Mesenchymal stem cell (in vitro differentiated cells and primary cell): ENCODE results near the gene JAG1.

Source experiments
- DNase-seq: peaks from one replicate; pipeline ENCODE4 v3.0.0-alpha.2; 2013
- H2AFZ ChIP-seq: one replicate; pipeline ENCODE4 v1.6.1; 2013; ENCODE audit warnings: low read depth, mild to moderate bottlenecking, control low read depth, inconsistent platforms, low read length, moderate library complexity
- H2AK5ac ChIP-seq: 2 replicates; pipeline ENCODE4 v1.6.1; 2013; ENCODE audit warnings: low read length, moderate library complexity, mild to moderate bottlenecking, inconsistent platforms; ENCODE audit not compliant: severe bottlenecking
- H2BK120ac ChIP-seq: one replicate; pipeline ENCODE4 v1.6.1; 2013; ENCODE audit warnings: low read depth, mild to moderate bottlenecking, inconsistent platforms, low read length, moderate library complexity
- H2BK12ac ChIP-seq, 2 experiments: one replicate each; pipeline ENCODE4 v1.6.1; 2013; ENCODE audit warnings: inconsistent platforms in 2 of 2, low read length in 2 of 2, mild to moderate bottlenecking in 2 of 2, moderate library complexity in 2 of 2, control low read depth in 1 of 2
- H2BK15ac ChIP-seq: one replicate; pipeline ENCODE4 v1.6.1; 2013; ENCODE audit warnings: mild to moderate bottlenecking, low read depth, inconsistent platforms; ENCODE audit not compliant: poor library complexity, severe bottlenecking
- H2BK5ac ChIP-seq: 2 replicates; pipeline ENCODE4 v1.6.1; 2013; ENCODE audit warnings: low read depth, mild to moderate bottlenecking, low read length, control low read depth, inconsistent platforms; ENCODE audit not compliant: poor library complexity, severe bottlenecking
- H3K14ac ChIP-seq, 2 experiments: one replicate each; pipeline ENCODE4 v1.6.1; 2013; ENCODE audit warnings: inconsistent platforms in 2 of 2, low read length in 2 of 2, control low read depth in 1 of 2, mild to moderate bottlenecking in 1 of 2, moderate library complexity in 1 of 2
- H3K18ac ChIP-seq, 2 experiments: one replicate each; pipeline ENCODE4 v1.6.1; 2013; ENCODE audit warnings: inconsistent platforms in 2 of 2, low read length in 2 of 2, control low read depth in 1 of 2, low read depth in 1 of 2, mild to moderate bottlenecking in 1 of 2
- H3K23ac ChIP-seq, 2 experiments: one replicate each; pipeline ENCODE4 v1.6.1; 2013; ENCODE audit warnings: inconsistent platforms in 2 of 2, low read length in 2 of 2, mild to moderate bottlenecking in 2 of 2, moderate library complexity in 2 of 2, control low read depth in 1 of 2
- H3K27ac ChIP-seq: 2 replicates; pipeline ENCODE4 v1.5.1; 2013; ENCODE audit warnings: mild to moderate bottlenecking, moderate library complexity, low read length, control low read depth, inconsistent platforms; ENCODE audit not compliant: poor library complexity, severe bottlenecking
- H3K27me3 ChIP-seq, 2 experiments: 2 replicates each; pipeline versions ENCODE4 v1.6.1 to v1.7.0; 2013; ENCODE audit warnings: low read length in 2 of 2, mild to moderate bottlenecking in 2 of 2, moderate library complexity in 2 of 2, control low read depth in 1 of 2, inconsistent platforms in 1 of 2; ENCODE audit not compliant: control insufficient read depth in 1 of 2, insufficient read depth in 1 of 2
- H3K36me3 ChIP-seq, 2 experiments: 2 replicates each; pipeline versions ENCODE4 v1.6.1 to v1.7.0; 2013; ENCODE audit warnings: low read length in 2 of 2, control low read depth in 1 of 2, inconsistent platforms in 1 of 2, low read depth in 1 of 2, mild to moderate bottlenecking in 1 of 2; ENCODE audit not compliant: insufficient read depth in 2 of 2, control insufficient read depth in 1 of 2
- H3K4ac ChIP-seq, 2 experiments: one replicate each; pipeline ENCODE4 v1.6.1; 2013; ENCODE audit warnings: inconsistent platforms in 2 of 2, low read length in 2 of 2, mild to moderate bottlenecking in 2 of 2, moderate library complexity in 2 of 2, control low read depth in 1 of 2, low read depth in 1 of 2
- H3K4me1 ChIP-seq: 2 replicates; pipeline ENCODE4 v1.6.1; 2013; ENCODE audit warnings: low read depth, low read length, control low read depth; ENCODE audit not compliant: control insufficient read depth, insufficient read depth
- H3K4me2 ChIP-seq: 2 replicates; pipeline ENCODE4 v1.6.1; 2013; ENCODE audit warnings: low read length, mild to moderate bottlenecking, inconsistent platforms; ENCODE audit not compliant: poor library complexity, severe bottlenecking
- H3K4me3 ChIP-seq, 2 experiments: 2 replicates each; pipeline versions ENCODE4 v1.5.1 to v1.7.0; 2013; ENCODE audit warnings: low read length in 2 of 2, mild to moderate bottlenecking in 2 of 2, control low read depth in 1 of 2, low read depth in 1 of 2; ENCODE audit not compliant: insufficient read depth in 1 of 2
- H3K79me1 ChIP-seq: replicated peaks from 2 replicates; pipeline ENCODE4 v1.6.1; 2013; ENCODE audit warnings: mild to moderate bottlenecking, control low read depth, low read length, inconsistent platforms; ENCODE audit not compliant: poor library complexity, severe bottlenecking
- H3K9ac ChIP-seq: 2 replicates; pipeline ENCODE4 v1.7.0; 2013; ENCODE audit warnings: mild to moderate bottlenecking, low read length, moderate library complexity
- H3K9me3 ChIP-seq: 2 replicates; pipeline ENCODE4 v1.7.0; 2013; ENCODE audit warnings: mild to moderate bottlenecking, low read length; ENCODE audit not compliant: control insufficient read depth
- H4K8ac ChIP-seq: one replicate; pipeline ENCODE4 v1.6.1; 2013; ENCODE audit warnings: inconsistent platforms, mild to moderate bottlenecking, low read length, moderate library complexity
- H4K91ac ChIP-seq: one replicate; pipeline ENCODE4 v1.6.1; 2013; ENCODE audit warnings: mild to moderate bottlenecking, low read length, inconsistent platforms
- WGBS: methylation state at CpG from one replicate; pipeline ENCODE4 v1.1.7; 2013; ENCODE audit warnings: mixed read lengths; 5-methylcytosine and 5-hydroxymethylcytosine counted together

JAG1 gene

GRCh38 chr20:10602221-10602871 lies 71.5 kb downstream of the JAG1 start:
- Histone ChIP-seq H3K27me3 (no peaks in the 10 kb centered on the region), H2BK120ac (no peak overlapping the region), H3K36me3 (no peaks in the 10 kb centered on the region), H3K9me3 (no peaks in the 10 kb centered on the region), H4K8ac (no peak overlapping the region), H2BK5ac (no peak overlapping the region), H3K18ac (no peak overlapping the region), H2AK5ac (no peak overlapping the region), H3K79me1 (no peaks in the 10 kb centered on the region), H3K14ac (no peak overlapping the region), H3K23ac (no peak overlapping the region), H3K4me3 (no peak overlapping the region), H2BK15ac (no peak overlapping the region), H2AFZ (no peak overlapping the region), H2BK12ac (no peak overlapping the region), H4K91ac (no peak overlapping the region), H3K9ac (no peak overlapping the region), H3K4me2 (no peak overlapping the region), H3K4me1 (peaks cover 7% of the 10 kb centered on the region), H3K27ac (no peak overlapping the region), H3K4ac (no peak overlapping the region)
- 39% methylated on average over 1 of the region's 4 CpGs for WGBS
- peak; percentile 61 for DNase-seq

DNA sequence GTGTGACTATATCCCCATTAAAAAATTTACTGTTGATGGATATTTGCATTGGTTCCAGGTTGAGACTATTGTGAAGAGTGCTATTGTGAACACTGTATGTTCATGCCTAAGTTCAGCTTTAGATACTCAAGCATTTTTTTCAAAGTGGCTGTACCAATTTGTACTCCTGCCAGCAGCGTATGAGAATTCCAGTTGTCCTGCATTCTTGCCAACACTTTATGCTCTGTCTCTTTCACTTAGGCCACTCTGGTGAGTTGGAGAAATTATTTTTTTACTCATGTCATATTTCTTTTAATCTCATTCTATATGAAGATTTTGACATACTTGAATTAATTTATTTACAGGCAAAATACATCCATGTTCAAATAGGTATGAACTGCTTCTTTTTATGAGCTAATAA lies 76.2 kb downstream of the JAG1 start:
- H4K8ac ChIP-seq = no peak overlapping the region
- peaks cover 3% of the 10 kb centered on the region for H3K4me1 ChIP-seq
- no peak overlapping the region for H3K14ac ChIP-seq
- WGBS = 100% methylated on average over 1 of the region's 1 CpG
- H2AK5ac ChIP-seq = no peak overlapping the region
- no peaks in the 10 kb centered on the region for H3K79me1 ChIP-seq
- H2BK120ac ChIP-seq = no peak overlapping the region
- H3K4me3 ChIP-seq = no peak overlapping the region
- H2BK12ac ChIP-seq = no peak overlapping the region
- H4K91ac ChIP-seq = no peak overlapping the region
- no peaks in the 10 kb centered on the region for H3K9me3 ChIP-seq
- no peak overlapping the region for H2BK5ac ChIP-seq
- H3K4ac ChIP-seq = no peak overlapping the region
- peak overlapping the region in 1 of 2 experiments; percentile 33 for H3K18ac ChIP-seq
- H3K27me3 ChIP-seq = no peaks in the 10 kb centered on the region
- no peak overlapping the region for H3K9ac ChIP-seq
- H3K36me3 ChIP-seq = no peaks in the 10 kb centered on the region
- H3K27ac ChIP-seq = no peak overlapping the region
- no peak overlapping the region for H3K23ac ChIP-seq
- H2BK15ac ChIP-seq = no peak overlapping the region
- no peak overlapping the region for H3K4me2 ChIP-seq
- no peak overlapping the region for H2AFZ ChIP-seq
- no peak for DNase-seq

GRCh38 chr20:10596710-10597121 lies 77.1 kb downstream of the JAG1 start:
- H3K14ac ChIP-seq = no peak overlapping the region
- H3K23ac ChIP-seq = no peak overlapping the region
- H3K4ac ChIP-seq = no peak overlapping the region
- no peak overlapping the region for H2AFZ ChIP-seq
- no peak overlapping the region for H3K4me2 ChIP-seq
- H3K4me1 ChIP-seq = peaks cover 3% of the 10 kb centered on the region
- H3K36me3 ChIP-seq = no peaks in the 10 kb centered on the region
- H3K18ac ChIP-seq = no peak overlapping the region
- peak; percentile 96 for DNase-seq
- no peak overlapping the region for H2BK5ac ChIP-seq
- H4K91ac ChIP-seq = no peak overlapping the region
- no peak overlapping the region for H3K9ac ChIP-seq
- no peak overlapping the region for H2BK12ac ChIP-seq
- no peak overlapping the region for H2BK15ac ChIP-seq
- H3K27ac ChIP-seq = no peak overlapping the region
- H3K27me3 ChIP-seq = no peaks in the 10 kb centered on the region
- H3K4me3 ChIP-seq = no peak overlapping the region
- no peaks in the 10 kb centered on the region for H3K79me1 ChIP-seq
- H2AK5ac ChIP-seq = no peak overlapping the region
- H3K9me3 ChIP-seq = no peaks in the 10 kb centered on the region
- H2BK120ac ChIP-seq = no peak overlapping the region
- H4K8ac ChIP-seq = no peak overlapping the region
- WGBS = 0% methylated on average over 3 of the region's 4 CpGs

DNA sequence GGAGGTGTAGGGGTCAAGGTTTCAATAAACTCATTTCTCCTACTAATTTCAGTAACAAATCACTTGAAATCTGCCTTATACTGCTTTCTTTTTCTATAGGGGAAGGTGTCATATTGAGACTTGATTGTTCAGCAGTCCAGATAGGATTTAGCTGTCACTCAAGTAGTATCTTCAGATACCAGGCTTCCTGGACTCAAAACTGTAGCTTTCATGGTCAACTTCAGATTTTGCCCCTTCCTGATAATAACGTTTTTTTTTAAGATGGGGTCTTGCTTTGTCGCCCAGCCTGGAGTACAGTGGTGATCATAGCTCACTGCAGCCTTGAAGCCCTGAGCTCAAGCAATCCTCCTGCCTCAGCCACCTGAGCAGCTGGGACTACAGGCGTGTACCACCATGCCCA lies 77.8 kb downstream of the JAG1 start:
- peak overlapping the region; percentile 7 for H4K91ac ChIP-seq
- no peak overlapping the region for H3K4me3 ChIP-seq
- no peak overlapping the region for H3K14ac ChIP-seq
- DNase-seq = no peak
- no peak overlapping the region for H2BK120ac ChIP-seq
- no peaks in the 10 kb centered on the region for H3K9me3 ChIP-seq
- no peaks in the 10 kb centered on the region for H3K27me3 ChIP-seq
- peaks cover 3% of the 10 kb centered on the region for H3K4me1 ChIP-seq
- no peak overlapping the region for H3K23ac ChIP-seq
- H2AFZ ChIP-seq = no peak overlapping the region
- H3K79me1 ChIP-seq = no peaks in the 10 kb centered on the region
- H3K18ac ChIP-seq = peak overlapping the region; percentile 28 to 52
- H3K4ac ChIP-seq = peak overlapping the region in 1 of 2 experiments; percentile 17
- no peak overlapping the region for H2BK15ac ChIP-seq
- H2AK5ac ChIP-seq = no peak overlapping the region
- H3K9ac ChIP-seq = no peak overlapping the region
- H4K8ac ChIP-seq = peak overlapping the region; percentile 3
- no peak overlapping the region for H3K27ac ChIP-seq
- no peak overlapping the region for H3K4me2 ChIP-seq
- no peaks in the 10 kb centered on the region for H3K36me3 ChIP-seq
- WGBS = 91% methylated on average over 3 of the region's 3 CpGs
- peak overlapping the region in 1 of 2 experiments; percentile 29 for H2BK12ac ChIP-seq
- no peak overlapping the region for H2BK5ac ChIP-seq
